Thyroid gland (tissue), 4 donors: ENCODE data around the gene ERF.

ENCODE experiments used
- POLR2A ChIP-seq, 2 donors: fragments of 450-650 bp; IDR thresholded peaks; one replicate each; pipeline ENCODE4 v1.6.1; 2017; ENCODE audit warnings: antibody characterized with exemption in 2 of 2, mild to moderate bottlenecking in 2 of 2, moderate library complexity in 1 of 2
- TF ChIP-seq, protein P1 (sequence below), 6 experiments: fragments of 200-600 bp in 3 of 6; fragments of 450-650 bp in 3 of 6; sonication (generic) in 3 of 6; IDR thresholded peaks; one replicate each; pipeline ENCODE4 v1.5.1; 2016 to 2019; ENCODE audit warnings: antibody characterized with exemption in 6 of 6, mild to moderate bottlenecking in 2 of 6, inconsistent platforms in 1 of 6, moderate library complexity in 1 of 6

- TF ChIP-seq, protein P1, sequence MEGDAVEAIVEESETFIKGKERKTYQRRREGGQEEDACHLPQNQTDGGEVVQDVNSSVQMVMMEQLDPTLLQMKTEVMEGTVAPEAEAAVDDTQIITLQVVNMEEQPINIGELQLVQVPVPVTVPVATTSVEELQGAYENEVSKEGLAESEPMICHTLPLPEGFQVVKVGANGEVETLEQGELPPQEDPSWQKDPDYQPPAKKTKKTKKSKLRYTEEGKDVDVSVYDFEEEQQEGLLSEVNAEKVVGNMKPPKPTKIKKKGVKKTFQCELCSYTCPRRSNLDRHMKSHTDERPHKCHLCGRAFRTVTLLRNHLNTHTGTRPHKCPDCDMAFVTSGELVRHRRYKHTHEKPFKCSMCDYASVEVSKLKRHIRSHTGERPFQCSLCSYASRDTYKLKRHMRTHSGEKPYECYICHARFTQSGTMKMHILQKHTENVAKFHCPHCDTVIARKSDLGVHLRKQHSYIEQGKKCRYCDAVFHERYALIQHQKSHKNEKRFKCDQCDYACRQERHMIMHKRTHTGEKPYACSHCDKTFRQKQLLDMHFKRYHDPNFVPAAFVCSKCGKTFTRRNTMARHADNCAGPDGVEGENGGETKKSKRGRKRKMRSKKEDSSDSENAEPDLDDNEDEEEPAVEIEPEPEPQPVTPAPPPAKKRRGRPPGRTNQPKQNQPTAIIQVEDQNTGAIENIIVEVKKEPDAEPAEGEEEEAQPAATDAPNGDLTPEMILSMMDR (IDR thresholded peaks at IDR 0.05) = no peak
- no peak for TF ChIP-seq POLR2A (IDR thresholded peaks at IDR 0.05)
Observed at GRCh38 chr19:42269478-42270345, 14.8 kb upstream of the ERF start.
